ENCODE data around the gene NAALADL2.
"Not testable (repeated sequence)": the region's sequence is repeated elsewhere in the genome, so short reads cannot be mapped to it uniquely, and the experiment has no call there.

The NAALADL2 gene

DNA sequence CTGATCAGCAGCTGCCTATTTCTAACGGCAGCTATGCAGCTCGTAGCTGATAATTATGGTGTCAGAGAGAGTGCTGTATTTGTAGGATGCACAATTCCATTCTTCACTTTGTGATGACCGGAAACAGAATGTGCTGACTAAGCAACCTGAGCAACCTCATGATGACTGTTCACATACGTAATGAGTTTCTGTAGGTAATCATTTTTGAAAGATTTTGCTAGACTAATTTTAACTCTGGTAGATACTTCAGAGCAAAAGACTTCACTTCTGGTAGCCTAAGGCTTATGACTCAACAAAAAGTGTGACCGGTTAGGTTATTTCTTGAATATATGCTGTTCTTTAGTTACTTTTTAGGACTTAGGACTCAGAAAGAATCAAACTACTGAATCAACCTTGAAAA, 567.7 kb downstream of the NAALADL2 start:
- DNase-seq (ENCODE audit: low read depth): no peak

DNA sequence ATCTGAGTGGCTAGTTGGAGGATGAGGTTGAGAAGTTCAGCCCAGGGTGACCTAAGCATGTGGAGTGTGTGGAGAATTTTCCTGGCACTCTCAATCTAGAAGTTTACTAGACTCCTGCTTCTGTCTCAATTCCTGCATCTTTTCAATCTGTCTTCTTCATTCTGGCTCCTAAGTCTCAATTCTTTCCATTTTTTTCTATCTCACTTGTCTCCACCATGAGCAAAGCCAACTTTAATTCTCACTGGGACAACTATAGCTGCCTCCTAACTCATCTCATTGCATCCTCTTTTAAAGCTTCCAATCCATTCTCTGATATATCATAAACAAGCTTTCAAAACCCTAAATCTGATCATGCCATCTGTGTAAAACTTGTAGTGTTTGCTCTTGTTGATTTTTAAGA, 569.3 kb downstream of the NAALADL2 start:
- DNase-seq (ENCODE audit: low read depth): no peak

DNA sequence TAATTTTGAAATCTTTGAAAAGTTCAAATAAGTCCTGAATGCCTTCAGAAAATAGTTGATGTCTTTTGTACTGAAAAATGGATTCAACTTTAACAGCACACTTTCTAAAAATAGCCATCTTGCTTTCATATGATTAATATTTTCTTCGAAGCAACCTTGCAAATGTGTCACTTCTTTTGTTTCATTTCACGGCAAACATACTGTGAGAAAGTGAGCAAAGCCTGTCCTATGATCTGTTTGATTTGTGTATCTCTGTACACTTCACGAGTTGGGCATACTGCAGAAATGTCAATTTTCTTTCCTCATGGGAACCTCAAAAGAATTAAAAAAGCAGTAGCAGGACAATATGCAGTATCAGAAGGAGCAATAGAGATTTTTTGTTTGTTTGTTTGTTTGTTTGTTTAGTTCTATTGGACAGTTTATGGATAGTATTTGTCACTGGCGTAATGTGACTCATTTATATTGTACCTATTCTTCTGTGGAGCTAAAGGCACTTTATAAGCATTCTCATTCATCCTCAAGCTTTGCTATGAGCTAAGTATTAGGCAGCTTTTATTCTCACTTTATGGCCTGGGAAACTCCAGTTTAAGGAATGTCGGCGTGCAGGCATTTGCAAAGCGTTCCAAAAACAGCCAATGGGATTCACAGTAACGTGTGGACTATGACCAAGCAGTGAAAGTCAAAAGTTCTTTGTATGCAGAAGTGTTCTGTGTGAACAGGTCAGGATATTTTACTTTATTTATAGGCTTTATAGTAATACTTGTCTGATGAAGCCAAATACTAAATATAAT, 572.0 kb downstream of the NAALADL2 start:
- no peak for DNase-seq (ENCODE audit: low read depth)

DNA sequence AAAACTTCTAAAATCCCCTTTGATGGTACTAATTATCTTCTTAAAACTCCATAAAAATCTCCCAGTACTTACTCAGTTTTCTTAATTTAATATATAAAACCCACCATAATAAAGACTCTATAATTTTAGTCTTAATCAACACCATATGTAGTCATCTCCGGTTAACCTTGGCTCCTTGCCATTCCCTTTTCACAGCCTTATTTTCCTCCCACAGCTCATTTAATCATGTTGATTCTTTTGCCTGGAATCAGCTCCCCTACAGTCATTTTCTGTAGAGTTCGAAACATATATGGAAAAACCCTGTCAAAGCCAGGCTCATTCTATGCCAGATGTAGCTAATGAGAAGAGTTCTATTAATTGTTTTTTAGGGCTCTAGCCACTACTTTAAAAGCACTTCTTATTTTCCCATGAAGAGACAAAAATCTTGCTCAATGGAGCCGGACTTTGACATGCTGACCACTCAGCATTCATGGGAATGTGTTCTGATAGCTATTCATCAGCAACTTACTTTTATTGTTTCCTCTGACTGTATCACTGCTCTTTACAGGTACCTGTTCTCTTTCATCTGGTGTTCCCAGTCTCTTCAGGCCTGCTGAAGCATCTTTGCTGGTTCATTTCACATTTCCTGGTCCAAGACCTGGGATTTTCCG, 573.4 kb downstream of the NAALADL2 start:
- no peak for DNase-seq (ENCODE audit: low read depth)

DNA sequence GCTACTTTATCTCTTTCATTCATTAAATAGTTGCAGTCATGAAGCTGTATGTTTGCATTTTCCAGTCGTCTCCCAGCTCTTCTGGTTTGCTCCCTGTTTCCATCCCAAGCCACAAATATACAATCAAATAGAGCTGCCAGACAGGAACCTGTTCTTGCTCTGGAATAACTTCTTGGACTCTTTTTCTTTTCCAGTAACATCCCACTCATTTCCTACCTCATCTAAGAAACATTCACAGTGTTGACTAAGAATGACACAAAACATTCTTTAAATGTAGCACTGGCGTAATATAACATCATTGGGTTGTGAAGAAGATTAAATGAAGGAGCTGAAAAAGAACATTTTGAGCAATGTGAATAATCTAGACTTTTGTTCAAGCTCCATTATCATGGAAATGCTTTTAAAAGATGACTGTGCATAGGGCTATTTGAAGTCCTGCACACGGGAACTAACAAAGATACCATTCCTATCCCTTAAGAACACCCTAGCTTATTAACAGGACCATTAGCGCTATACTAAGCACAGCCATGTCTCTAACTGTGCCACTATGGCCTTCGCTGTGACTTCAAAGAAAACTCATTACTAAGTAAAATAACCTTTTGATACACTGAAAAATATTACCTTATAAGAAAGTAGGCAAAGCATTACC, 574.0 kb downstream of the NAALADL2 start:
- DNase-seq (ENCODE audit: low read depth): no peak

DNA sequence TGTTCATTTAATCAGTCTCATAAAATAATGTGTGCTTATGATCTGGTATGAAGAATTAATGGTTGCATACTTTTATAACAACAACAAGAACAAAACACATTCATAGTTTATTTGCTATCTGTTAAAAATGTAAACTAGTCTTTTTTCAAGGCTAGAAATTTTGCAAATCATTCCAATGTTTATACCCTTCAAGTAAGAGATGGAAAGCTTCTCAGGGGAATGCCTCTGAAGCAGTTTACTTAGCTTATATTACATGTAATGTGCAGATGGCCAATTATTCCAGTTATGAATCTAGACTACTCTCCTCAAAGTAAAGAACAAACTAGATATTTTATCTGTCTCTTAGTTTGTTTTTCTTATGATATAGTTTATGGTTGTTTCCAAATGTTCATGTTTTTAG, 575.4 kb downstream of the NAALADL2 start:
- no peak for DNase-seq (ENCODE audit: low read depth)

GRCh38 chr3:175443682-175444081, 584.5 kb downstream of the NAALADL2 start:
- DNase-seq (ENCODE audit: low read depth): no peak

GRCh38 chr3:175445741-175446140, 586.6 kb downstream of the NAALADL2 start:
- no peak for DNase-seq (ENCODE audit: low read depth)

GRCh38 chr3:175447521-175447920, 588.4 kb downstream of the NAALADL2 start:
- no peak for DNase-seq (ENCODE audit: low read depth)

DNA sequence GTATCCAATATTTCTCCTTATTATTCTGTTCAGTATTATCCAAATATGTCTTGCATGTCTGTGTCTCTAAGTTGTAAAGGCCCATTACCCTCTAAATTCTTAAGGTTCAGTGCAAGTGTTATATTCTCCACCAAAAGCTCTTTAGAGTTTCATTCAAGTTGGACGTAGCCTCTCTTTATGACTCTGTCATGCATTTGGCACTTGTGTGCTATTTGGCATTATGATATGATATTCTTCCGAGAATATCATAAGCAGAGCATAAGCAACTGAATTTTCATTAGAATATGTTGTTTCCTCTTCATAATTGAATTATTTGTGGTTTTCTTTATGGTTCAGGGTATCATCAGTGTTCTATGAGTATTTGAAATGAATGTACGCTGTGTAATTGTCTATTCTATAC, 594.2 kb downstream of the NAALADL2 start:
- no peak for DNase-seq (ENCODE audit: low read depth)

DNA sequence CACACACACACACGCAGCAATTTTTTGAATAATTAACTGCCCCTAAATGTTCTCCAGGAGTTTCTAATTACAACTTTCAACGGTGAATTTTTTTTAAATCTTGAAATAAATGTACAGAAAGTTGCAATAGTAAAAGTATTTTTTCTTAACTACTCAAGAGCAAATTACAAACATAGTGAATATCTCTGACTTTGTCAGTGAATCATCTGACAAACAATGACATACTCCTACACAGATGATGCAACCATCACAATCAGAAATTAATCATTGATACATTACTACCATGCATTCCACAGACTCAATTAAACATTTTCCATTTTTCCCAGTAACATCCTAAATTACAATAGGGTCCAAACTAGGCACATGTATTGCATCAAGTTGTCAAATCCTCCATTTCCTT, 597.3 kb downstream of the NAALADL2 start:
- no peak for DNase-seq (ENCODE audit: low read depth)

GRCh38 chr3:175457301-175457700, 598.2 kb downstream of the NAALADL2 start:
- DNase-seq (ENCODE audit: low read depth): no peak

- DNase-seq (ENCODE audit: low read depth): not testable (repeated sequence)
Measured at GRCh38 chr3:175460849-175461399, 601.8 kb downstream of the NAALADL2 start.

DNA sequence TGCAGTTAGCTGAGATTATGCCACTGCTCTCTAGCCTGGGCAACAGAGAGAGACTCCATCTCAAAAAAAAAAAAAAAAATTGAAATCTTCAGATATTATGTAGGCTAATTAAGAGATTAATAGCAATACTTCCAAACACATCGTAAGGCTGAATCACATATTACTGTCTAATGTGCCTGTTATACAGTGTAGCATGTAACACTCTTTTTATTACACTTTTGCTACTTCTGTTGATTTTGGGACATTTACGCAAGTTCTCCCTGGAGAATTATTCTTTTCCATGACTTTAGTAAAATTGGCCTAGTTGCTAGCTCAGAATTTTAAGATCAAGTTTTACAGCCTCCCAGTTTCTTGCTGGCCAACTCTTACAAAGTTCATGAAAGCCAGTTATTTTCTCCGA, 605.2 kb downstream of the NAALADL2 start:
- no peak for DNase-seq (ENCODE audit: low read depth)

GRCh38 chr3:175469124-175469523, 610.0 kb downstream of the NAALADL2 start:
- DNase-seq (ENCODE audit: low read depth): no peak

GRCh38 chr3:175475765-175476164, 616.6 kb downstream of the NAALADL2 start:
- DNase-seq (ENCODE audit: low read depth): no peak

DNA sequence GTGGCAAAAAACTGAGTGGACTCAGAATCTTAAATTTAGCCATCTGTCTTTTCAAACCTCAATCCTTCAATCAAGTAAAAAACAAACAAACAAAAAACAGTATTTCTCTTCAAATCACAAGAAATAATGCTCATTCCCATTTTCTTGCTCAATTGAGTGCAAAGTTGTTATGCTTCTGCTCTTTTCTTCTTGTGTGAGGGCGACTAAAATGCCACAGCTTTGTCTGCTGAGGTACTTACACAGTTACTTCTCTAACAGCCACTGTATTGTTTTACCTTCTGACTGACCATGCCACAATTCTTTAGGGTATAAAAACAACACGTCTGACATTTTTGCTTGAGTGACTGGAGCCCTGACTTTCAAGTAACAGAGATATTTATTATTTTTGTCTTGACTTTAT, 617.4 kb downstream of the NAALADL2 start:
- DNase-seq (ENCODE audit: low read depth): no peak

- no peak for DNase-seq (ENCODE audit: low read depth)
Measured at GRCh38 chr3:175477651-175478224, 618.6 kb downstream of the NAALADL2 start.

- no peak for DNase-seq (ENCODE audit: low read depth)
Measured at GRCh38 chr3:175478301-175478700, 619.2 kb downstream of the NAALADL2 start.

- DNase-seq (ENCODE audit: low read depth): no peak
Measured at GRCh38 chr3:175479175-175479574, 620.0 kb downstream of the NAALADL2 start.

GRCh38 chr3:175479800-175480199, 620.7 kb downstream of the NAALADL2 start:
- DNase-seq (ENCODE audit: low read depth): no peak

DNA sequence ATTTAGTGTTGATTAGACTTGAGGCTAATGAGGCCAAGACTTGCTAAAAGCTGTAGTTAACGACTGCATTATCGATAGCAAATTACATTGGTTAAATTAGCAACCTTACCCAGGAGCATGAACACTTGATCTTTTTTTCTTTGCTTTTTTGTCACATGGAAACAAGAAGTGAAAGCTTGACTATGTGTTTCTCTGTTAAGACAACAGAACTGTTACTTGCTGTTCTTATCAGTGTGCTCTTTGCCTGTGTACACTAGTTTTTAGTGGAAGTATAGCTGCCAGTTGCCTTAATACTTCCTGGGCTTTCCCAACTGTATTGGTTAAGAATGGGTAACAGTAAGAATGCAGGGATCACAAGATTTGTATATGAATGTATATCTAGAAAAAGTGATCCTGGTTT, 625.5 kb downstream of the NAALADL2 start:
- DNase-seq (ENCODE audit: low read depth): no peak

- DNase-seq (ENCODE audit: low read depth): no peak
Measured at GRCh38 chr3:175485436-175485835, 626.3 kb downstream of the NAALADL2 start.

All from stimulated activated CD8-positive, alpha-beta memory T cell treated with anti-CD3 and anti-CD28 coated beads, Interleukin-15, amount 100 ng/mL, for 1 hour (primary cell).